Hepatic stellate cell (primary cell): Measurements from ENCODE around the gene COPZ1.
A peak's percentile ranks its signal among the peaks of the same experiment; 100 is the strongest.
"Not testable (repeated sequence)": the region's sequence is repeated elsewhere in the genome, so short reads cannot be mapped to it uniquely, and the experiment has no call there.

Source experiments
- DNase-seq: peaks from one replicate; pipeline ENCODE4 v3.0.0; 2011; ENCODE audit warnings: low spot score

COPZ1 gene

GRCh38 chr12:54294953-54295566 lies 29.9 kb upstream of the COPZ1 start:
- no peak for DNase-seq

GRCh38 chr12:54296393-54297099 lies 28.4 kb upstream of the COPZ1 start:
- no peak for DNase-seq

- DNase-seq = no peak
These were observed 26.0 kb upstream of the COPZ1 start for GRCh38 chr12:54298904-54299303.

- no peak for DNase-seq
These were observed 25.3 kb upstream of the COPZ1 start for GRCh38 chr12:54299515-54300224.

- DNase-seq = no peak
These were observed 24.7 kb upstream of the COPZ1 start for GRCh38 chr12:54300225-54300731.

GRCh38 chr12:54300732-54301427 lies 24.1 kb upstream of the COPZ1 start, which contains the start of gene NFE2:
NFE2 (minus strand) TSS chr12:54301015; CDS start chr12:54295248, 5,767 bp downstream.
- peak; percentile 66 for DNase-seq

GRCh38 chr12:54301428-54302048 lies 23.4 kb upstream of the COPZ1 start:
- no peak for DNase-seq

- DNase-seq = no peak
These were observed 21.3 kb upstream of the COPZ1 start for GRCh38 chr12:54303640-54304039.

- peak; percentile 71 for DNase-seq
These were observed 20.6 kb upstream of the COPZ1 start for GRCh38 chr12:54304187-54304810.

- DNase-seq = no peak
These were observed 17.8 kb upstream of the COPZ1 start for GRCh38 chr12:54306925-54307741.

GRCh38 chr12:54311051-54311450 lies 13.9 kb upstream of the COPZ1 start:
- no peak for DNase-seq

GRCh38 chr12:54312309-54312708 lies 12.6 kb upstream of the COPZ1 start:
- DNase-seq = not testable (repeated sequence)

- no peak for DNase-seq
These were observed 3.6 kb upstream of the COPZ1 start for GRCh38 chr12:54321363-54321762.

GRCh38 chr12:54325442-54326109 lies 645 bp downstream of the COPZ1 start:
- DNase-seq = not testable (repeated sequence)

- no peak for DNase-seq
These were observed 3.8 kb downstream of the COPZ1 start for GRCh38 chr12:54328595-54329337.

GRCh38 chr12:54329759-54330158 lies 4.8 kb downstream of the COPZ1 start:
- no peak for DNase-seq

GRCh38 chr12:54330442-54330841 lies 5.5 kb downstream of the COPZ1 start:
- no peak for DNase-seq

- DNase-seq = no peak
These were observed 6.5 kb downstream of the COPZ1 start for GRCh38 chr12:54331461-54331860.

- DNase-seq = no peak
These were observed 8.6 kb downstream of the COPZ1 start for GRCh38 chr12:54333420-54334034.
